Measurements from ENCODE around the gene FAM171A2. TPM values are rescaled to one million over a fixed set of nuclear protein-coding genes. Genes with fewer than 3 reads are reported as not detected.
"Not testable (repeated sequence)": the region's sequence is repeated elsewhere in the genome, so short reads cannot be mapped to it uniquely, and the experiment has no call there.

The FAM171A2 gene
- total RNA-seq, 1 experiment from 2014 or later = 9.3 TPM

DNA sequence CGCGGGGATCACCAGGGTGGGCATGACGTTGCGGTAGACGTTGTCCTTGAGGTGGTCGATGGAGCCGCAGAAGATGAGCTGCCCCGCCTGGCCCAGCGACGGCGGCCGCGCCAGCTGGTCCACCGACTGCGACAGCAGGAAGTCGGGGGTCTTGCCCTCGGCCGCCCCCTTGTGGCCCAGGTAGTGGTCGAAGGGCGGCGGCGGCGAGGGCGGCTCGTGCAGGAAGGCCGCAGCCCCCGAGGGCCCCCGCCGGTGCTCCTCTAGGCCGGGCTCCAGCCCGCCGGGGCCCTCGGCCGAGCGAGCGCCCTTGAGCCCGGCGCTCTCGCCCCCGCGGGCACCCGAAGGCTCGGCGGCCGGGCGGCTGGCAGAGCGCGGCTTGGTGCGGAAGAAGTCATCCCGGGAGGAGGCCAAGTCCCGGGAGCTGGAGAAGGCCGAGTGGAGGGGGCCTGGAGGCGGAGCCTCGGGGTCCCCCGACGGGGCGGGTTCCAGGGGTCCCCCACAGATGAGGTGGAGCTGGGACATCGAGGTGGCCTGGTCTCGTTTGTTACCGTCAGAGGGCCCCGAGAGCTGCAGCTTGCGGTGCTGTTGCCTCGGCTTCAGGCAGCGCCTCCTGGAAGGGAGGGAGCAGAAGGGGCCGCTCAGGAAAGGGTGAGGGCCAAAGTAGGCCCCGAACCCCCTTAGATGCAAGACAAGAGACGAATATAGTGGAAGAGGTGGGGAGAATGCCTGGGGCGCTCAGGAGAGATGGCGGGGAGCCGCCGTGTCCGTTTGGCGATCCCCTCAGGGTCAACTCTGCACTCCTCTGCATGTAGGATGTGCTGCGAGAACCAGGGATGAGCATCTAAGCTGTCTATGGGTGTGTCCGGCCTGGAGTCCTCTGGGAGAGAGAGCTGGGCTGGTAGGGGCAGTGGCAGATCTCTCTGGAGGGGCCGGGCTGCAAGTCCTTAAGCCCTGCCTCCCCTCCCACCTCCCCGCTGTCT is 8.8 kb downstream of the FAM171A2 start:
- Histone ChIP-seq H3K27me3 (no peaks in the 10 kb centered on the region), H3K4me3 (no peak overlapping the region), H3K36me3 (peaks cover 6% of the 10 kb centered on the region), H3K9me3 (no peaks in the 10 kb centered on the region)
- DNase-seq = no peak

- peak; percentile 36 for DNase-seq
- Histone ChIP-seq H3K27me3 (no peaks in the 10 kb centered on the region), H3K4me3 (peak overlapping the region; percentile 29; the same call in 1 of the 2 replicates)
Measured at GRCh38 chr17:44353672-44354331, 9.9 kb downstream of the FAM171A2 start.

GRCh38 chr17:44352828-44353671 is 10.6 kb downstream of the FAM171A2 start:
- no peak overlapping the region for H3K4me3 ChIP-seq
- peaks cover 6% of the 10 kb centered on the region for H3K36me3 ChIP-seq
- no peaks in the 10 kb centered on the region for H3K9me3 ChIP-seq
- DNase-seq = no peak
- H3K27me3 ChIP-seq = no peaks in the 10 kb centered on the region

More at GRCh38 chr17:44353672-44354331, 9.9 kb downstream of the FAM171A2 start:
- no peaks in the 10 kb centered on the region for H3K9me3 ChIP-seq
- H3K36me3 ChIP-seq = peaks cover 6% of the 10 kb centered on the region

DNA sequence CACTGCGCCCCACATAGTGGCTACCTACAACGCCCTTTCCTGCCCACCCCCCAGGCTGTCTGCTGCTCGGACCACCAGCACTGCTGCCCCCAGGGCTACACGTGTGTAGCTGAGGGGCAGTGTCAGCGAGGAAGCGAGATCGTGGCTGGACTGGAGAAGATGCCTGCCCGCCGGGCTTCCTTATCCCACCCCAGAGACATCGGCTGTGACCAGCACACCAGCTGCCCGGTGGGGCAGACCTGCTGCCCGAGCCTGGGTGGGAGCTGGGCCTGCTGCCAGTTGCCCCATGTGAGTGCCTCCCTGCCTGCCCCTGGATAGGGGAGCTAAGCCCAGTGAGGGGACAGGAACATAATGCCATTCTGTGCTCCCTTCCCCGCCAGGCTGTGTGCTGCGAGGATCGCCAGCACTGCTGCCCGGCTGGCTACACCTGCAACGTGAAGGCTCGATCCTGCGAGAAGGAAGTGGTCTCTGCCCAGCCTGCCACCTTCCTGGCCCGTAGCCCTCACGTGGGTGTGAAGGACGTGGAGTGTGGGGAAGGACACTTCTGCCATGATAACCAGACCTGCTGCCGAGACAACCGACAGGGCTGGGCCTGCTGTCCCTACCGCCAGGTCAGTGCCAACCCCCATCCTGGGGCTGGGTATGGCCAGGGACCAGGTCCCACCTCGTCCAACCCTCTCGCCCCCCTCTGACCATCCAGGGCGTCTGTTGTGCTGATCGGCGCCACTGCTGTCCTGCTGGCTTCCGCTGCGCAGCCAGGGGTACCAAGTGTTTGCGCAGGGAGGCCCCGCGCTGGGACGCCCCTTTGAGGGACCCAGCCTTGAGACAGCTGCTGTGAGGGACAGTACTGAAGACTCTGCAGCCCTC is 11.5 kb downstream of the FAM171A2 start:
- Histone ChIP-seq H3K9me3 (no peaks in the 10 kb centered on the region), H3K27me3 (no peaks in the 10 kb centered on the region), H3K36me3 (peaks cover 6% of the 10 kb centered on the region), H3K4me3 (no peak overlapping the region)
- DNase-seq = no peak

DNA sequence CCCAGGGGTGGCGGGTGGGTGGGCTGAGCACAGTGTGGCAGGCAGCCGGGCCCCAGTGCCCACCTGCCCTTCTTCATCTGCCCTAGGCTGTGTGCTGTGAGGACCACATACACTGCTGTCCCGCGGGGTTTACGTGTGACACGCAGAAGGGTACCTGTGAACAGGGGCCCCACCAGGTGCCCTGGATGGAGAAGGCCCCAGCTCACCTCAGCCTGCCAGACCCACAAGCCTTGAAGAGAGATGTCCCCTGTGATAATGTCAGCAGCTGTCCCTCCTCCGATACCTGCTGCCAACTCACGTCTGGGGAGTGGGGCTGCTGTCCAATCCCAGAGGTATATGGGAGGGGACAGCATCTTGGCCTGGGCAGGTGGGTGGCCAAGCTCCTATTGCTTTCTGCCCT is 12.2 kb downstream of the FAM171A2 start:
- Histone ChIP-seq H3K9me3 (no peaks in the 10 kb centered on the region), H3K36me3 (peaks cover 6% of the 10 kb centered on the region), H3K4me3 (no peak overlapping the region), H3K27me3 (no peaks in the 10 kb centered on the region)
- DNase-seq = no peak

GRCh38 chr17:44350733-44351226 is 12.9 kb downstream of the FAM171A2 start:
- Histone ChIP-seq H3K27me3 (no peaks in the 10 kb centered on the region), H3K36me3 (peaks cover 6% of the 10 kb centered on the region), H3K9me3 (no peaks in the 10 kb centered on the region), H3K4me3 (no peak overlapping the region)
- peak; percentile 58 for DNase-seq

GRCh38 chr17:44349553-44350070 is 14.0 kb downstream of the FAM171A2 start:
- Histone ChIP-seq H3K36me3 (peaks cover 6% of the 10 kb centered on the region), H3K9me3 (no peaks in the 10 kb centered on the region), H3K4me3 (no peak overlapping the region), H3K27me3 (no peaks in the 10 kb centered on the region)
- DNase-seq = no peak

GRCh38 chr17:44348988-44349364 is 14.7 kb downstream of the FAM171A2 start:
- Histone ChIP-seq H3K27me3 (no peaks in the 10 kb centered on the region), H3K36me3 (peaks cover 6% of the 10 kb centered on the region), H3K4me3 (no peak overlapping the region), H3K9me3 (no peaks in the 10 kb centered on the region)
- no peak for DNase-seq

DNA sequence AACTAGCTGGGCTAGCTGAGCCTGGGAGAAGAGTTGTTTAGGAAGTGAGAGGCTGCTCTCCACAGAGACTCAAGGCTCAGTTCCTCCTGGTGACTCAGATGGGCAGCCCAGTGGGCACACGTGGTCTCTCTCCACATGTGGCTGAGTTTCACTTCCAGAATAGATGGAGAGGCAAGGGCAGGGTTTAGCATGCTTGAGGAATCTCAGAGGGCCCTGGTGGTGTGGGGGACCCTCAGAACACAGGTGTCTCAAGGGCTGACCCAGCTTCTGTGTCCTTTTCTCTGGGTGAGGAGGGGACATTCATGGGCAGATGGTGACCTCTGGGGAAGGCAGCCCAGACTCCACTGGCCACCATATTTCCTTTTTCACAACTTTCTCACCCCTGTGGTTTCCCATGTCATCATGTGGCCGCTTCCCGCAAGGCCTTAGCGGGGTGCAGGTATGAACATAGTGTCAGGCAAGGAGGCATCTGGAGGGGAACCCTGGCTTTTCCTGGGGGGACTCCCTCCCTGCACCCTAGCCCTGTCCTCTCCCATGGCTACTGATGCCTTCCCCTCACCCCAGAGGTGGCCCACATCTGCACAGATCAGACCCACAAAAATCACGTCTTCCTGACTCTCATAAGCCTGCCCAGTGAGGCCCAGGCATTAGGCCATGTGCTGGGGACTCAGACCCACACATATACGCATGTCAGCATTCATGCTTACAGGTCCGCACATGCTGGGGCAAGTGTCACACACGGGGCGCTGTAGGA is 15.2 kb downstream of the FAM171A2 start:
- H3K9me3 ChIP-seq = no peaks in the 10 kb centered on the region
- no peak overlapping the region for H3K4me3 ChIP-seq
- peaks cover 6% of the 10 kb centered on the region for H3K36me3 ChIP-seq
- DNase-seq = no peak
- H3K27me3 ChIP-seq = no peaks in the 10 kb centered on the region

DNA sequence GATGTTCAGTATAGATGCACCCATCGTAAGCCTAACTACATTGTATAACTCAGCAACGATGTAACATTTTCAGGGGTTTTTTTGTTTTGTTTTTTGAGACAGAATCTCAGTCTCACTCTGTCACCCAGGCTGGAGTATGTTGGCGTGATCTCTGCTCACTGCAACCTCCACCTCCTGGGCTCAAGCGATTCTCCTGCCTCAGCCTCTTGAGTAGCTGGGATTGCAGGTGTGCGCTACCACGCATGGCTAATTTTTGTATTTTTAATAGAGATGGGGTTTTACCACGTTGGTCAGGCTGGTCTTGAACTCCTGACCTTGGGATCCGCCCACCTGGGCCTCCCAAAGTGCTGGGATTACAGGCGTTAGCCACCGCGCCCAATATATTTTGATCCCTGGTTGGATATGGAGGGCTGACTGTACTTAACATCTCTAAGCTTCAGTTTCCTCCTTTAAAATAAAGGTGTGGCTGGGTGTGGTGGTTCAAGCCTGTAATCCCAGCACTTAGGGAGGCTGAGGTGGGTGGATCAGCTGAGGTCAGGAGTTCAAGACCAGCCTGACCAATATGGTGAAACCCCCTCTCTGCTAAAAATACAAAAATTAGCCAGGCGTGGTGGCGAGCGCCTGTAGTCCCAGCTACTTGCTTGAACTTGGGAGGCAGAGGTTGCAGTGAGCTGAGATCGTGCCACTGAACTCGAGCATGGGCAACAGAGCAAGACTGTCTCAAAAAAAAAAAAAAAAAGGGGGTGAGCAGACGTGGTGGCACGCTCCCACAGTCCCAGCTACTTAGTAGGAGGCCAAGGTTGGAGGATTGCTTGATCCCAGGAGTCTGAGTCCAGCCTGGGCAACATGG is 16.2 kb downstream of the FAM171A2 start:
- not testable (repeated sequence) for DNase-seq, H3K4me3 ChIP-seq, H3K9me3 ChIP-seq, H3K36me3 ChIP-seq, H3K27me3 ChIP-seq

GRCh38 chr17:44346064-44346844 is 17.4 kb downstream of the FAM171A2 start:
- H3K27me3 ChIP-seq = no peaks in the 10 kb centered on the region
- peaks cover 6% of the 10 kb centered on the region for H3K36me3 ChIP-seq
- peak overlapping the region; percentile 70 for H3K4me3 ChIP-seq
- no peak for DNase-seq
- H3K9me3 ChIP-seq = no peaks in the 10 kb centered on the region

DNA sequence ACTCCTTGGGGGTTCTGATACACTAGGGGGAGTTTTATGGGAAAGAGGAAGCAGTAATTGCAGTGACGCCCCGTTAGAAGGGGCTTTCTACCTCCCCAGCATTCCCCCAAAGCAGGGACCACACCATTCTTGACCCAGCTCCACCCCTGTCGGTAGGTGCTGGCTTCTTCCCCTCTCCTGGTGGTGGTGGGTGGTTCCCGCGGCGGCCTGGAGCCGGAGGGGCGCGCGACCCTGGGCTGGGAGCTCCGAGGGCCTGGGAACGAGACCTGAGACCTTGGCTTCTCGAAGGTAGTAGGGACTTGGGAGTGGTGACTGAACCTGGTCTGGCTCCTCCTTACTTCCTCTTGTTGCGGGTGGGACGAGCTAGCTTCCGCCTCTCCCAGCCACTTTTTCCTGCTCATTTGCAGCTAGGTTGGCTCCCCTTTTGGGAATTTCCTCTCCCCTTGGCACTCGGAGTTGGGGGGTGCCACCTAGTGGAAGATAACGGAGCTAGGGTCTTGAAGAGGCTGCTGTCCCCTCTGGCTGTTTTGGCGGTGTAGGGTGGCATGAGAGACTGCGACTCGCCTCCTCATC is 18.1 kb downstream of the FAM171A2 start:
- no peaks in the 10 kb centered on the region for H3K9me3 ChIP-seq
- no peaks in the 10 kb centered on the region for H3K27me3 ChIP-seq
- peaks cover under 1% of the 10 kb centered on the region; the same call in 1 of the 2 replicates for H3K36me3 ChIP-seq
- DNase-seq = peak; percentile 60
- H3K4me3 ChIP-seq = peak overlapping the region; percentile 70

GRCh38 chr17:44344939-44345453 is 18.7 kb downstream of the FAM171A2 start, which contains the start of gene GRN:
Gene GRN (plus strand): TSS chr17:44345302. CDS start chr17:44349165, 3,863 bp downstream.
- Histone ChIP-seq H3K4me3 (peak within 1 kb of the TSS; percentile 70), H3K9me3 (no peaks in the 10 kb centered on the region), H3K36me3 (no peaks in the 10 kb centered on the region), H3K27me3 (no peaks in the 10 kb centered on the region)
- peak; percentile 95 for DNase-seq
